Testis (tissue), 3 donors: ENCODE measurements around the gene TFAP2A. TPM values are rescaled to one million over a fixed set of nuclear protein-coding genes. Genes with fewer than 3 reads are reported as not detected.

ENCODE experiments used
- DNase-seq: peaks from one replicate; pipeline ENCODE4 v3.0.0-alpha.2; 2019
- H3K27ac ChIP-seq, 2 donors: fragments of 200-600 bp; sonication (generic); one replicate each; pipeline ENCODE4 v1.5.1; 2019
- H3K27me3 ChIP-seq: fragments of 200-600 bp; sonication (generic); one replicate; pipeline ENCODE4 v1.5.1; 2019
- H3K36me3 ChIP-seq: fragments of 200-600 bp; sonication (generic); one replicate; pipeline ENCODE4 v1.5.1; 2017; ENCODE audit warnings: low read depth; ENCODE audit errors: missing control alignments
- H3K4me1 ChIP-seq: fragments of 200-600 bp; sonication (generic); one replicate; pipeline ENCODE4 v1.5.1; 2019
- H3K4me3 ChIP-seq, 2 donors: fragments of 200-600 bp; sonication (generic); one replicate each; pipeline ENCODE4 v1.5.1; 2017 to 2019
- H3K9me3 ChIP-seq: fragments of 200-600 bp; sonication (generic); one replicate; pipeline ENCODE4 v1.5.1; 2017
- POLR2A ChIP-seq: fragments of 450-650 bp; IDR thresholded peaks from one replicate; pipeline ENCODE4 v1.6.1; 2017; ENCODE audit warnings: antibody characterized with exemption, mild to moderate bottlenecking, moderate library complexity
- WGBS, 2 donors: methylation state at CpG; one replicate each; pipeline ENCODE4 v1.1.5; 2018; 5-methylcytosine and 5-hydroxymethylcytosine counted together
- intact Hi-C: fragments of 100-400 bp; cut with DNase I; formaldehyde crosslinking; loops from one replicate; pipeline ENCODE4 v1.15.1; 2023; ENCODE audit warnings: low total_unique reads
- polyA plus RNA-seq: library from polyadenylated mRNA; stranded (reverse); fragments of 350-450 nt; fragmentation: Illumina TruSeq; extraction: RNeasy Lipid Tissue Mini Kit (QIAGEN cat#74804); gene quantifications from one replicate; pipeline ENCODE4 v1.2.3, GENCODE V29; 2014; ENCODE audit warnings: low read depth, low replicate concordance; ENCODE audit not compliant: insufficient read depth
- total RNA-seq, 2 donors: library from RNA; depleted of rRNA; stranded (reverse); fragments of >200 nt; gene quantifications; one replicate each; pipeline ENCODE4 v1.2.3, GENCODE V29; 2016
- TF ChIP-seq, protein P1 (sequence below), 3 experiments: fragments of 450-650 bp in 2 of 3; fragments of 200-600 bp in 1 of 3; sonication (generic) in 1 of 3; IDR thresholded peaks; one replicate each; pipeline ENCODE4 v1.5.1; 2016 to 2019; ENCODE audit warnings: antibody characterized with exemption in 3 of 3, mild to moderate bottlenecking in 2 of 3, moderate library complexity in 1 of 3

The TFAP2A gene
- total and polyA plus RNA-seq, 3 donors from 2014 or later = 2.7 to 4.8 (median 3.3) TPM

DNA sequence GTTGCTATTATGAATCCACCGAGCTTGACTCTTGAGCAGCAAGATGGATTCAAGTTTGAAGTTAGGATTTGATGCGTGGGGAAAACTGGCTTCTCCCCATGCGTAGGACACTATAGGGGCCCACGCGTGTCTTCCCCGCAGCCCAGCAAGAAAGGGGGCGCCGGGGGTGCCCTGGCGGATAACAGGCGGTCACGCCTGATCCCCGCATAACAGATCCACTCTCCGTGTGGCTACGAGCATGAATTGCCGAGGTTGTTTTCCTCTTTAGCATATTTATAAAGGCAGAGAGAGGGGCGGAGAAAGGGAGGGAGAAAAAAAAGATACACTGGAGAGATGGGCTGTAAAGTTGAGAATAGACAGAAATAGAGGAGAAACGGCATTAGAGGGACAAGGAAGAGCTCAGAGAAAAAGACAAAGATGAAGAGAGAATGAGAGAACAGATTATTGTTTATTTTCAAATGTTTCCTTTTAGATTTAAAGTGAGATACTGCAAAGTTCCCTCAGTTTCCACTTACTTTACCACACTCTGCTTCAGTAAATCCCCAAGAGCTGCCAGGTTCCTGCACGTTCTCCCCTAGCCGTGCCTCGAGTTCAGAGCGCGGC lies 32.0 kb downstream of the TFAP2A start:
- Histone ChIP-seq H3K9me3 (no peaks in the 10 kb centered on the region), H3K27me3 (peaks cover 5% of the 10 kb centered on the region), H3K4me3 (peak overlapping the region in 1 of 2 donors; percentile 25), H3K27ac (no peak overlapping the region), H3K36me3 (no peaks in the 10 kb centered on the region), H3K4me1 (no peaks in the 10 kb centered on the region)
- no peak for TF ChIP-seq POLR2A
- TF ChIP-seq, protein P1, sequence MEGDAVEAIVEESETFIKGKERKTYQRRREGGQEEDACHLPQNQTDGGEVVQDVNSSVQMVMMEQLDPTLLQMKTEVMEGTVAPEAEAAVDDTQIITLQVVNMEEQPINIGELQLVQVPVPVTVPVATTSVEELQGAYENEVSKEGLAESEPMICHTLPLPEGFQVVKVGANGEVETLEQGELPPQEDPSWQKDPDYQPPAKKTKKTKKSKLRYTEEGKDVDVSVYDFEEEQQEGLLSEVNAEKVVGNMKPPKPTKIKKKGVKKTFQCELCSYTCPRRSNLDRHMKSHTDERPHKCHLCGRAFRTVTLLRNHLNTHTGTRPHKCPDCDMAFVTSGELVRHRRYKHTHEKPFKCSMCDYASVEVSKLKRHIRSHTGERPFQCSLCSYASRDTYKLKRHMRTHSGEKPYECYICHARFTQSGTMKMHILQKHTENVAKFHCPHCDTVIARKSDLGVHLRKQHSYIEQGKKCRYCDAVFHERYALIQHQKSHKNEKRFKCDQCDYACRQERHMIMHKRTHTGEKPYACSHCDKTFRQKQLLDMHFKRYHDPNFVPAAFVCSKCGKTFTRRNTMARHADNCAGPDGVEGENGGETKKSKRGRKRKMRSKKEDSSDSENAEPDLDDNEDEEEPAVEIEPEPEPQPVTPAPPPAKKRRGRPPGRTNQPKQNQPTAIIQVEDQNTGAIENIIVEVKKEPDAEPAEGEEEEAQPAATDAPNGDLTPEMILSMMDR (IDR thresholded peaks at IDR 0.05) = no peak
- no peak for DNase-seq
- intact Hi-C loops = no loop called here
- 3 to 8% methylated on average over 22 of the region's 22 CpGs for WGBS, 2 donors

DNA sequence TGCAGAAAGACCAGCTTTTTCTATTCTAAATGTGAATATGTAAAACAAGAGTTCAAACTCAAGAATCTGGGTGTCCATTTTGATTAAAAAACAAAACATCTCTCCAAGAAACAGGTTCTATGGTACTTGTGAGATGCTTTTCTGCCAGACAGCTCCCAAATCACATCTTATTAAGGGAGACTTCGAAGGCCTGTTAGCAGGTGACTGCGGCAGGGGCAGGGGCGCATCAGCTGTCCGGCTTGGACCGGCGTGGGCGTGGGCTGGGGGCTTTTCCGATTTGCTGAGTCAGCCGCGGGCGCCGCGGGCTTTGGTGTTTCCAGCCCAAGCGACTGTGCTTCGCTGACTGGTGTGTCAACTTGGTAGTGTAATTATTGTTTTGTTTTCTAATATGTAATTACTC lies 32.6 kb downstream of the TFAP2A start:
- Histone ChIP-seq H3K4me1 (no peaks in the 10 kb centered on the region), H3K27ac (no peak overlapping the region), H3K27me3 (peaks cover 5% of the 10 kb centered on the region), H3K4me3 (peak overlapping the region in 1 of 2 donors; percentile 25), H3K36me3 (no peaks in the 10 kb centered on the region), H3K9me3 (no peaks in the 10 kb centered on the region)
- DNase-seq = no peak
- intact Hi-C loops = no loop called here
- no peak for TF ChIP-seq POLR2A
- TF ChIP-seq, protein P1 (IDR thresholded peaks at IDR 0.05) = no peak
- WGBS, 2 donors = 0 to 3% methylated on average over 10 to 15 of the region's 15 CpGs

DNA sequence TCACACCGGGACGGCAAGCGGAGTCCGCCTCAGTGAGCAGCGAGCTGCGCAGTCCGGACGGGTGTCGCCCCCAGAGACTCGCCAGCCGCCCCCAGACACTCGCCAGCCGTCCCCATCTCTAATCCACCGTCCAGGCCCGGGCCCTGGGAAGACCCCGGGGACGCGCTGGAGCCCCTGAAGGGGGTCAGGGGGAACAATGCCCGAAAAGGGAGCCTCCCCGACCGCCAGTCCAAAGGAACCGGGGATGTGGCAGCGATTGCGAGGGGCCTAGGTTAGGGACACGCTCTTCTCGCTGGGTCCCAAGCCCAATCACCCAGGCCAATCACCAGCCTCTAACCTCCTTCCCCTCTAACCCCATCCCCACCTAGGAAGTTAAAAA lies 33.1 kb downstream of the TFAP2A start:
- peaks cover 5% of the 10 kb centered on the region for H3K27me3 ChIP-seq

DNA sequence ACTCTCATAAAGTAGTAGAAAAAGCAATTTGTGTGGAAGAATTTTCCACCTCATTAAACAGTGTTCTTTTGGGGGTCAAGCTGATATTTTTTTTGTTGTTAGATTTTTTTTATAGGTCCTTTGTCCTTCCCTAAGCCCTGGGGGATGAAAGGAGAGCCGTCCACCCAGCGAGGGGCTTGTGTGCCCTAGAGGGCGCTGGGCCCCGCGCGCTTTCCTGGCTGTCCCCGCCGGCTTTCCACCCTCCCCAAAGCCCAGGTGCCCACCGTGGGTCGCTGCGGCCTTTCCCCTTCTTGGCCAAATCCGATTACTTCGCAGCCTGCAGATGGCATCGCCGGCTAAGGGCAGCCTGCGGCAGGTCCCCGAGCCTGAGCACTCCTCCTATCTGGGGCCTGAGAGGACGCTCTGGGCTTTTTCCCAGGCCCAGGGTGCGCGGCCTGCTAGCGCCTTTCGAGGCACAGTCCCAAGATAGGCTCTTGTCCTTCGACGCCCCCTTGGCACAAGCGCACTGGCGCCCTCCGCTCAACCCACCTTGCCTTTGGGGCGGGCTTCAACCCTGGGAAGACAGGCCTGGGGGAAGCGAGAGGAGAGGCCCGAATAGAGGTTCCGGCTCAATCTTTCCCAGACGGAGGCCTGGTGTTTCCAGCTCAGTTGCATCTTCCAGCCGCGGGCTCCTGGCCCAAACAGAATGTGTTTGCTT lies 33.6 kb downstream of the TFAP2A start:
- no peak overlapping the region for H3K27ac ChIP-seq
- 1 to 2% methylated on average over 17 to 31 of the region's 34 CpGs for WGBS, 2 donors
- H3K27me3 ChIP-seq = peaks cover 5% of the 10 kb centered on the region
- no peaks in the 10 kb centered on the region for H3K9me3 ChIP-seq
- H3K4me1 ChIP-seq = no peaks in the 10 kb centered on the region
- peak overlapping the region in 1 of 2 donors; percentile 23 for H3K4me3 ChIP-seq
- intact Hi-C loops = no loop called here
- TF ChIP-seq, protein P1 (IDR thresholded peaks at IDR 0.05) = no peak
- TF ChIP-seq POLR2A = no peak
- H3K36me3 ChIP-seq = no peaks in the 10 kb centered on the region
- DNase-seq = no peak

More for the DNA sequence above, 33.1 kb downstream of the TFAP2A start:
- H3K4me1 ChIP-seq = no peaks in the 10 kb centered on the region
- H3K4me3 ChIP-seq = peak overlapping the region in 1 of 2 donors; percentile 25
- no peaks in the 10 kb centered on the region for H3K9me3 ChIP-seq
- no peaks in the 10 kb centered on the region for H3K36me3 ChIP-seq
- intact Hi-C loops = no loop called here
- no peak overlapping the region for H3K27ac ChIP-seq
- DNase-seq = no peak
- TF ChIP-seq POLR2A = no peak
- TF ChIP-seq, protein P1 (IDR thresholded peaks at IDR 0.05) = no peak
- 0 to 5% methylated on average over 5 to 15 of the region's 26 CpGs for WGBS, 2 donors
